ENCODE data around the gene CELF5. TPM values are rescaled to one million over a fixed set of nuclear protein-coding genes. Genes with fewer than 3 reads are reported as not detected.

CELF5 gene
- total and polyA plus RNA-seq, 9 of the 15 experiments (the other 6 are each of a cell fraction or from before 2014, with no cell fraction given) = 0.01 to 0.56 (median 0.22) TPM

GRCh38 chr19:3224346-3225168, at the start of gene CELF5 (continued):
- TF ChIP-seq BRD9 (IDR thresholded peaks at IDR 0.05; ENCODE audit: low read depth, partially characterized antibody) = no peak
- no peak for TF ChIP-seq GTF2A2 (tag; IDR thresholded peaks at IDR 0.05)
- TF ChIP-seq NFE2 (IDR thresholded peaks at IDR 0.05; ENCODE audit: low read depth) = no peak
- TF ChIP-seq VEZF1 (CRISPR knock-in tag; IDR thresholded peaks at IDR 0.05) = peak; percentile 95
- no peak for TF ChIP-seq GTF2B (IDR thresholded peaks at IDR 0.05; ENCODE audit: extremely low read depth, insufficient read length)
- TF ChIP-seq ZNF134 (CRISPR knock-in tag; conservative IDR thresholded peaks at IDR 0.05) = no peak
- no peak for TF ChIP-seq ZC3H8 (IDR thresholded peaks at IDR 0.05)
- peak; percentile 26; the same call in 1 of the 2 replicates for TF ChIP-seq CXXC5 (CRISPR knock-in tag; IDR thresholded peaks at IDR 0.05)
- no peak for TF ChIP-seq ZNF318 (IDR thresholded peaks at IDR 0.05; ENCODE audit: borderline replicate concordance in 1 of 2, low read depth in 1 of 2)
- TF ChIP-seq JUNB (CRISPR knock-in tag; conservative IDR thresholded peaks at IDR 0.05) = no peak
- peak in 1 of 2 experiments; percentile 43; a peak in 2 of 4 replicates for TF ChIP-seq RAD21 (CRISPR knock-in tag; conservative IDR thresholded peaks at IDR 0.05 in 1 of 2, IDR thresholded peaks at IDR 0.05 in 1 of 2)
- no peak for TF ChIP-seq KAT8 (IDR thresholded peaks at IDR 0.05; ENCODE audit: low read depth)
- TF ChIP-seq MAZ (CRISPR knock-in tag; conservative IDR thresholded peaks at IDR 0.05 in 1 of 2, IDR thresholded peaks at IDR 0.05 in 1 of 2) = 0 out of 4 replicates have a peak, but pooled peaks of 1 of the 2 experiments have one; percentile 32
- no peak for TF ChIP-seq SMARCE1 (IDR thresholded peaks at IDR 0.05)
- TF ChIP-seq NFXL1 (CRISPR knock-in tag; IDR thresholded peaks at IDR 0.05) = no peak
- TF ChIP-seq SAP30 (IDR thresholded peaks at IDR 0.05; ENCODE audit: borderline replicate concordance, insufficient read depth, low read depth, low read length, poor library complexity, severe bottlenecking) = no peak
- TF ChIP-seq OTX1 (CRISPR knock-in tag; IDR thresholded peaks at IDR 0.05) = no peak

Data from K562 (cell line).